MM.1S (cell line): Measurements from ENCODE around the gene GOLGA5.

ENCODE experiments used
- DNase-seq: peaks from one replicate; pipeline ENCODE4 v3.0.0-alpha.2; 2015
- H2AFZ ChIP-seq: fragments of 300-600 bp; sonication (generic); 2 replicates; pipeline ENCODE4 v1.6.0; 2016; ENCODE audit warnings: antibody characterized with exemption, low read length
- H3F3A ChIP-seq: fragments of 300-600 bp; sonication (generic); 2 replicates; pipeline ENCODE4 v1.6.1; 2016; ENCODE audit warnings: mild to moderate bottlenecking, antibody characterized with exemption, low read length, moderate library complexity, mixed read lengths; ENCODE audit not compliant: insufficient read depth
- H3K27ac ChIP-seq: fragments of 300-600 bp; sonication (generic); 2 replicates; pipeline ENCODE4 v1.5.1; 2016; ENCODE audit warnings: mild to moderate bottlenecking, low read length
- H3K27me3 ChIP-seq: fragments of 300-600 bp; sonication (generic); replicated peaks from 2 replicates; pipeline ENCODE4 v1.6.0; 2016; ENCODE audit warnings: low read length; ENCODE audit not compliant: insufficient read depth
- H3K36me3 ChIP-seq: fragments of 300-600 bp; sonication (generic); replicated peaks from 2 replicates; pipeline ENCODE4 v1.6.1; 2016; ENCODE audit warnings: mild to moderate bottlenecking, low read length, mixed read lengths; ENCODE audit not compliant: insufficient read depth
- H3K4me1 ChIP-seq: fragments of 300-600 bp; sonication (generic); 2 replicates; pipeline ENCODE4 v1.6.1; 2016; ENCODE audit warnings: low read length, mixed read lengths
- H3K4me2 ChIP-seq: fragments of 300-600 bp; sonication (generic); 2 replicates; pipeline ENCODE4 v1.6.0; 2016; ENCODE audit warnings: low read depth, low read length
- H3K4me3 ChIP-seq: fragments of 300-600 bp; sonication (generic); 2 replicates; pipeline ENCODE4 v1.5.1; 2016; ENCODE audit warnings: low read length, mixed read lengths
- H3K79me2 ChIP-seq: fragments of 300-600 bp; sonication (generic); 2 replicates; pipeline ENCODE4 v1.6.1; 2016; ENCODE audit warnings: mixed run types, low read length, mixed read lengths
- H3K9ac ChIP-seq: fragments of 300-600 bp; sonication (generic); 2 replicates; pipeline ENCODE4 v1.6.1; 2016; ENCODE audit warnings: low read length, mixed read lengths
- H3K9me2 ChIP-seq: fragments of 300-600 bp; sonication (generic); replicated peaks from 2 replicates; pipeline ENCODE4 v1.6.1; 2016; ENCODE audit warnings: mild to moderate bottlenecking, low read length, mixed read lengths; ENCODE audit not compliant: insufficient read depth
- H3K9me3 ChIP-seq: fragments of 300-600 bp; sonication (generic); replicated peaks from 2 replicates; pipeline ENCODE4 v1.6.1; 2016; ENCODE audit warnings: mild to moderate bottlenecking, low read length, mixed read lengths; ENCODE audit not compliant: insufficient read depth
- H4K20me1 ChIP-seq: fragments of 300-600 bp; sonication (generic); 2 replicates; pipeline ENCODE4 v1.6.1; 2016; ENCODE audit warnings: mild to moderate bottlenecking, low read length, moderate library complexity, mixed read lengths; ENCODE audit not compliant: insufficient read depth
- CTCF ChIP-seq: fragments of 300-600 bp; sonication (generic); IDR thresholded peaks from 2 replicates; pipeline ENCODE4 v1.5.1; 2016; ENCODE audit warnings: antibody characterized with exemption, low read length, mixed read lengths
- EZH2 ChIP-seq: fragments of 300-600 bp; sonication (generic); optimal IDR thresholded peaks from 2 replicates; pipeline ENCODE3; 2017; ENCODE audit warnings: low read depth, mild to moderate bottlenecking, antibody characterized with exemption, low read length, mixed read lengths
- EZH2phosphoT487 ChIP-seq: fragments of 300-600 bp; sonication (generic); IDR thresholded peaks from 2 replicates; pipeline ENCODE4 v1.6.1; 2018; ENCODE audit warnings: antibody characterized with exemption, low read length

Gene GOLGA5

GRCh38 chr14:92789457-92790089 is 4.5 kb upstream of the GOLGA5 start:
- H3K27me3 ChIP-seq = no peaks in the 10 kb centered on the region
- H3K4me1 ChIP-seq = peaks cover 4% of the 10 kb centered on the region; the same call in 1 of the 2 replicates
- H4K20me1 ChIP-seq = no peaks in the 10 kb centered on the region
- no peak overlapping the region for H3K4me3 ChIP-seq
- no peak overlapping the region for H3K4me2 ChIP-seq
- DNase-seq = no peak
- no peak for TF ChIP-seq CTCF
- peaks cover 4% of the 10 kb centered on the region for H3K79me2 ChIP-seq
- no peaks in the 10 kb centered on the region for H3F3A ChIP-seq
- H3K9me2 ChIP-seq = no peaks in the 10 kb centered on the region
- no peak overlapping the region for H2AFZ ChIP-seq
- H3K36me3 ChIP-seq = no peaks in the 10 kb centered on the region
- no peaks in the 10 kb centered on the region for H3K9me3 ChIP-seq
- no peak overlapping the region for H3K27ac ChIP-seq
- no peak overlapping the region for H3K9ac ChIP-seq

DNA sequence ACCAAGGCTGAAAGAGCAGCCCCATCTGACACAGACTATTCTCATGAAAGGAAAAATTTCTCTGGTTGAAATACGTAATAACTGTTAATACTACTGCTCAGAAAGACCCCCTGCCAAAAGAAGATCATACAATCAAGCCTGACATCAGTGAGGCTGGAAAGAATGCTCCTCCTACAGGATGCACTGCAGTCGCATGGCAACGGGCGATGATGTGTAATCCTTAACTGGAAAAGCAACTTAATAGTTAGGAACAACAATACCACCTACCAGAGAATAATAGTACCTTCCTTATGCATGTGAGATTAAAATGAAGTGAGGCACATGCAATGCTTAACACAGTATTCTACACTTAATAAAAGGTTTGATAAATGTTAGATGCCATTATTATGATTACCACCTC is 1.2 kb upstream of the GOLGA5 start:
- no peaks in the 10 kb centered on the region for H3K9me2 ChIP-seq
- no peaks in the 10 kb centered on the region for H3K9me3 ChIP-seq
- no peaks in the 10 kb centered on the region for H3F3A ChIP-seq
- H2AFZ ChIP-seq = peak overlapping the region; percentile 77; the same call in 1 of the 2 replicates
- H3K27ac ChIP-seq = no peak overlapping the region
- H3K36me3 ChIP-seq = no peaks in the 10 kb centered on the region
- H3K27me3 ChIP-seq = no peaks in the 10 kb centered on the region
- TF ChIP-seq CTCF (no peak), EZH2phosphoT487 (no peak), EZH2 (no peak)
- H3K9ac ChIP-seq = no peak overlapping the region
- no peak for DNase-seq
- H3K4me3 ChIP-seq = no peak overlapping the region
- no peaks in the 10 kb centered on the region for H4K20me1 ChIP-seq
- no peak overlapping the region for H3K4me2 ChIP-seq
- H3K4me1 ChIP-seq = peaks cover 4% of the 10 kb centered on the region; the same call in 1 of the 2 replicates
- H3K79me2 ChIP-seq = peaks cover 23% of the 10 kb centered on the region

DNA sequence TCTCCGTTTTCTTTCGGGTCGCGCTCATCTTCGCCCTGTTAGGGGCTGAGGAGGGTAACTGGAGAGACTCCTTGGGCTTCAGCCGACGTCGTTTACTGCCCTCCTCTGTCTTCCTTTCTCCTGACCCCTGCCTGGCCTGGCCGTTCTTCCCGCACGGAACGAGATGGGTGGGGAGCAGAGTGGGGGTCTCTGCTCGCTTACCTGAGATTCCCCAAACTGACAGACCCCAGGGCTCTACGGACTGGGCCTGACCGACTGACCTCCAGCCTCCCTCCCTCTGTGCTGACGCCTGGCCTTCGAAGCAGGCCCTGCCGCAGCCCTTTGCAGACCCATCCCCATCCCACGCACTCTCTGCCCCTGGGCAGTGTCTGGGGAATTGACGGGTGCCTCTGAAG is 439 bp downstream of the GOLGA5 start:
- Histone ChIP-seq H3K79me2 (peaks cover 23% of the 10 kb centered on the region), H2AFZ (peak overlapping the region; percentile 53), H3K4me2 (peak overlapping the region; percentile 51), H3F3A (no peaks in the 10 kb centered on the region), H3K4me3 (peak overlapping the region; percentile 94), H3K36me3 (no peaks in the 10 kb centered on the region), H3K9me3 (no peaks in the 10 kb centered on the region), H3K27me3 (no peaks in the 10 kb centered on the region), H3K4me1 (peaks cover 4% of the 10 kb centered on the region; the same call in 1 of the 2 replicates), H3K9ac (peak overlapping the region; percentile 95), H3K9me2 (no peaks in the 10 kb centered on the region), H4K20me1 (no peaks in the 10 kb centered on the region), H3K27ac (peak overlapping the region; percentile 29; the same call in 1 of the 2 replicates)
- TF ChIP-seq EZH2 = no peak
- DNase-seq = no peak

- Histone ChIP-seq H3F3A (no peaks in the 10 kb centered on the region), H3K27me3 (no peaks in the 10 kb centered on the region), H3K4me1 (peaks cover 4% of the 10 kb centered on the region; the same call in 1 of the 2 replicates), H2AFZ (no peak overlapping the region), H3K27ac (no peak overlapping the region), H3K79me2 (peaks cover 26% of the 10 kb centered on the region), H3K4me2 (peak overlapping the region; percentile 51), H4K20me1 (no peaks in the 10 kb centered on the region), H3K4me3 (peak overlapping the region; percentile 94), H3K9me2 (no peaks in the 10 kb centered on the region), H3K36me3 (no peaks in the 10 kb centered on the region), H3K9ac (peak overlapping the region; percentile 95), H3K9me3 (no peaks in the 10 kb centered on the region)
- no peak for DNase-seq
- TF ChIP-seq EZH2 = no peak
- no peak for TF ChIP-seq EZH2phosphoT487
- no peak for TF ChIP-seq CTCF
Observed at GRCh38 chr14:92794961-92795360, 856 bp downstream of the GOLGA5 start.
